Thoracic aorta (tissue), 2 donors: ENCODE results near the gene EHMT1. TPM values are rescaled to one million over a fixed set of nuclear protein-coding genes. Genes with fewer than 3 reads are reported as not detected.
A peak's percentile ranks its signal among the peaks of the same experiment; 100 is the strongest.

Experiments used
- ATAC-seq: fragments of 150-250 bp; one replicate; pipeline ENCODE4 v1.8.0; 2017; ENCODE audit warnings: low read depth; ENCODE audit not compliant: insufficient number of reproducible peaks, low FRiP score
- DNase-seq: peaks from one replicate; pipeline ENCODE4 v3.0.0-alpha.2; 2020; ENCODE audit warnings: low spot score
- H3K27ac ChIP-seq, 2 donors: fragments of 200-600 bp; sonication (generic); 1 replicate in 1 of 2; 2 replicates in 1 of 2; pipeline ENCODE4 v1.5.1; 2016; ENCODE audit warnings: mild to moderate bottlenecking in 2 of 2, moderate library complexity in 2 of 2
- H3K27me3 ChIP-seq: fragments of 200-600 bp; sonication (generic); replicated peaks from 2 replicates; pipeline ENCODE4 v1.6.0; 2016; ENCODE audit warnings: mild to moderate bottlenecking; ENCODE audit not compliant: insufficient read depth
- H3K36me3 ChIP-seq: fragments of 200-600 bp; sonication (generic); one replicate; pipeline ENCODE4 v1.5.1; 2016
- H3K4me1 ChIP-seq, 2 donors: fragments of 200-600 bp; sonication (generic); 1 replicate in 1 of 2; 2 replicates in 1 of 2; pipeline versions ENCODE4 v1.5.1 to v1.6.0; 2016; ENCODE audit warnings: low read depth in 2 of 2, mild to moderate bottlenecking in 1 of 2; ENCODE audit not compliant: control insufficient read depth in 1 of 2
- H3K4me3 ChIP-seq: fragments of 200-600 bp; sonication (generic); 2 replicates; pipeline ENCODE4 v1.5.1; 2016; ENCODE audit warnings: mild to moderate bottlenecking
- H3K9me3 ChIP-seq: fragments of 200-600 bp; sonication (generic); 2 replicates; pipeline ENCODE4 v1.5.1; 2016
- CTCF ChIP-seq: fragments of 200-600 bp; sonication (generic); IDR thresholded peaks from one replicate; pipeline ENCODE4 v1.5.1; 2019; ENCODE audit warnings: antibody characterized with exemption
- total RNA-seq, 2 donors: library from RNA; depleted of rRNA; stranded (reverse); fragments of >200 nt; gene quantifications; one replicate each; pipeline versions ENCODE4 v1.1.0 to v1.2.3, GENCODE V29; 2016

EHMT1 gene
- total RNA-seq, 2 donors from 2014 or later, result 67.6 to 150 TPM

- no peaks in the 10 kb centered on the region for H3K36me3 ChIP-seq
- no peak overlapping the region for H3K4me3 ChIP-seq
- H3K4me1 ChIP-seq, result peaks cover 6 to 38% of the 10 kb centered on the region in 2 donors
- ATAC-seq (no peak), DNase-seq (no peak)
- H3K9me3 ChIP-seq, result no peaks in the 10 kb centered on the region
- no peak overlapping the region for H3K27ac ChIP-seq
- H3K27me3 ChIP-seq, result no peaks in the 10 kb centered on the region
- no peak for TF ChIP-seq CTCF
Measured at GRCh38 chr9:137690930-137691645, 72.3 kb downstream of the EHMT1 start.

DNA sequence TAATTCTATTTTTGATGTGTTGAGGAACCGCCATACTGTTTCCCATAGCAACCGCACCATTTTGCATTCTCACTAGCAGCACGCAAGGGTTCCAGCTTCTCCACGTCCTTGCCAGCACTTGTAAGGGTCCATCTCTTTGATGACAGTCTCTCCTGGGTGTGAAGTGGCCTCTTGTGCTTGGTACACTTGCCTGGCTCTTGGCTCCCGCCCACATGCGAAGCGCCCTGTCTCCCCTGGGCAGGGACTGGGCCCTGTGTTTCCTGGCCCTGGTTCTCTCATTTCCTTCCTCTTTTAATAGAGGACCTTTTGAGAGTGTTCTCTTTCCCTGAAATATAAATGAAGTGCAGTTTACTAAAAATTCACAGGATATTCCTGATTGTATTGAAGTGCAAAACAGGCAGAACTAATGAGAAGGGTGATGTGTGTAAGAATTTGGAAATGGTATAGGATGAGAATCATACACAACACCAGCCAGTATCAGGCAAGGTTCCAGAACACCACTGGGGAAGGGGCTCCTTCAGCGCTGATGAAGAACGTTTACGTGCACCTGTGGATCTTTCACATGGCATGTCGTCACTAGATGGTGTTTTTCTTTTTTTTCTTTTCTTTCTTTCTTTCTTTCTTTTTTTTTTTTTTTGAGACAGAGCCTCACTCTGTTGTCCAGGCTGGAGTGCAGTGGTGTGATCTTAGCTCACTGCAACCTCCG, 73.0 kb downstream of the EHMT1 start:
- Histone ChIP-seq H3K27ac (no peak overlapping the region), H3K36me3 (no peaks in the 10 kb centered on the region), H3K4me1 (peaks cover 6 to 40% of the 10 kb centered on the region in 2 donors), H3K9me3 (no peaks in the 10 kb centered on the region), H3K4me3 (no peak overlapping the region), H3K27me3 (no peaks in the 10 kb centered on the region)
- ATAC-seq (no peak), DNase-seq (no peak)
- no peak for TF ChIP-seq CTCF

DNA sequence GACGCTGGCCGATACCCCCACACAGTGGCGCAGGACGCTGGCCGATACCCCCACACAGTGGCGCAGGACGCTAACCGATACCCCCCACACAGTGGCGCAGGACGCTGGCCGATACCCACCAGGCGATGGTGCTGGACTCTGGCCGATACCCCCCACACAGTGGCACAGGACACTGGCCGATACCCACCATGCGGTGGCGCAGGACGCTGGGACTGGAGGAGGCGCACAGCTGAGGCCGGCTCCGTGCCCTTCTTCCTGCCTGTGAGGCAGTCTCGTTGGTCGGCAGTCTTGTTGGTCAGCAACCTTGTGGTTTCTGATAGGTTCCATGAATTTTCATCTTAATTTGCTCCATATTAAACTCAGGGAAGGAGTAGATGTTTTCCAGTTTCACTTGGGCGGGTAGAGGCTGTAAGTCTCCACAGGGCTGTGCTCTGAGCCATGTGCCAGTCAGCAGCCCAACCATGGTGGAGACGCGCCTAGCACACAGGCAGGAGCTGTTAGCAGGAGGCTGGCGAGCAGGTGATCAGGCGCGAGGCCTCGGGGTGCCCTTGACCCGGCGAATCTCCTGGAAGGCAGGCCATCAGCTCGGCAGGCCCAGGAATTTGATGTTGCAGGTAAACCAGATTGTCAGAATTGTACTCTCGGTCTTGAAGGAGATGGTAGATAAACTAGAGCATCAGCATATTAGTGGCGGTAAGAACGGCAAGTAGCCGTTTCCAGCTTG, 75.6 kb downstream of the EHMT1 start:
- Histone ChIP-seq H3K27me3 (no peaks in the 10 kb centered on the region), H3K36me3 (no peaks in the 10 kb centered on the region), H3K9me3 (no peaks in the 10 kb centered on the region), H3K4me3 (no peak overlapping the region), H3K4me1 (peaks cover 6 to 33% of the 10 kb centered on the region in 2 donors), H3K27ac (no peak overlapping the region)
- no peak for DNase-seq
- no peak for ATAC-seq
- no peak for TF ChIP-seq CTCF

DNA sequence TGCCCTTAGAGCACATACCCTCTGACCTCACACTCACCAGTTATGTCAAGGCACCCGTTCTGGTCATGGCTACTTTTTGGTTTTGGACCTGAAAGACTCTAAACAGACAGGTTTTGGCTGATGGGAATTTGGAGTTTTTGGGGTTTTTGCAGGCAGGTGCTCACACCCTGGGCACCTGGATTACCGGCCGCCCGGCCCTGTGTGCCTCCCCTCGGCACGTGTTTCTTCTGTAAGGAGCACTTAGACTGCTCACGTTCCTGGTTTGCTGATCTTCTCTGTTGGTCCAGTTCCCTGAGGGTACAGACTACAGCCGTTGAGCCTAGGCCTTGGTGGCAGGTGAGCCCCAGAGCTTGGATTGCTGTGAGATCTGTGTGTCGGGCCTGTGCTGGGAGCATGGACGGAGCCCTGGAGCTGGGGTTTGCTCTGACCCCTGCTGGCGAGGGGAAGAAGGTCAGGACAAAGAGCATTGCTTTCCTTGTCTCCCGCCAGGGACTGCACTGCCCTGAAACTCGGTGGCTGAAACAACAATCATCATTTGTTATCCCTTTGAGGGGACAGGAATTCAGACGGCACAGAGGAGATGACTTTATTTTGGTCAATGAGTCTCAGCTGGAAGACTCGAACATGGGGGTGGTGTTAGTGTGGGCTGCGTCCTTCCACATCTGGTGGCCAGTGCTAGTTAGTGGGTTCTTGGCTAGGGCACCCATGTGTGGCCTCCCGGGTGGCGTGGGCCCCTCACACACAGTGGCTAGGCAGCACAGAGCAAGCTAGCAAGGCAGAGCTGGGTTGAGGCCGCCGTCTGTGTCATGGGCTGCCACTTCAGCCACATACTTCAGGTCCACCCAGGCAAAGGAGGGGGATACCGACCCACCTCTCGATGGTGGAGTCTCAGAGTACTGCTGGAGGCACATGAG, 76.4 kb downstream of the EHMT1 start:
- DNase-seq (no peak), ATAC-seq (no peak)
- Histone ChIP-seq H3K4me3 (no peak overlapping the region), H3K27ac (no peak overlapping the region), H3K4me1 (peaks cover 3 to 31% of the 10 kb centered on the region in 2 donors), H3K9me3 (no peaks in the 10 kb centered on the region), H3K36me3 (no peaks in the 10 kb centered on the region), H3K27me3 (no peaks in the 10 kb centered on the region)
- TF ChIP-seq CTCF, result peak; percentile 38
